H1 (cell line): ENCODE measurements around the gene DTWD1. TPM values are rescaled to one million over a fixed set of nuclear protein-coding genes. Genes with fewer than 3 reads are reported as not detected.

Experiments
- RFX5 ChIP-seq: IDR thresholded peaks from 2 replicates; pipeline ENCODE4 v1.6.1; 2011; ENCODE audit warnings: low read depth, low read length, improper control_type of control experiment, borderline replicate concordance
- polyA plus RNA-seq, 7 experiments: library from polyadenylated mRNA; depleted of rRNA in 3 of 7; stranded (reverse) in 5 of 7; unstranded in 2 of 7; fragments of >200 nt in 5 of 7; fragments of 200-250 nt in 2 of 7; gene quantifications; 1 replicate in 5 of 7; 2 replicates in 1 of 7; 4 replicates in 1 of 7; pipeline versions ENCODE4 v1.2.1 to v1.2.3, GENCODE V29; 2011 to 2013; ENCODE audit warnings: missing spikeins in 2 of 7, mixed read lengths in 2 of 7
- total RNA-seq: library from RNA; stranded (reverse); fragmentation: NEBNext Ultra II Directional; extraction: Animal tissue kit (Norgen Biotek cat#: 25700); gene quantifications from 2 replicates; pipeline ENCODE4 v1.2.1, GENCODE V29; 2021

Gene DTWD1
- total and polyA plus RNA-seq, 2 of the 8 experiments (the other 6 are each of a cell fraction or from before 2014, with no cell fraction given): 10.4 to 32.4 TPM

DNA sequence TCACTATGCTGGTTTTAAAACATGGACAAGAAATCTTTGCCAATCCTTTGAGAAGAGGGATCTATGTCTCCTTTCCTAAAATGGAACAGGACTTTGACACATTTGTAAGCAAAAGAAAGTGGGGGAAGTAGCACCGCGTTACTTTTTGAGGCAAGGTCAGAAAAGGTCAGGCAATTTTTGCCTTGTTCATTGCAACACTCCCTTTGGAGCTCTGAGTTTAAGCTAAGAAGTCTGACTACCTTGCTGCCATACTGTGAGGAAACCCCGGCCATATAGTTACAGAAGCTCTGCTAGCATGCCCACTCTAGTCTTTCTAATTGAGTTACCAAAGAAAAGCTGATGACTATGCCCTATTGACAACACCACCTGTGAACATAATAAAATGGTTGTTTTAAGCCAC lies 1.6 kb upstream of the DTWD1 start (continued):
- TF ChIP-seq RFX5: no peak
